H1 (cell line): Measurements from ENCODE around the gene PNRC1. TPM values are rescaled to one million over a fixed set of nuclear protein-coding genes. Genes with fewer than 3 reads are reported as not detected.

Experiments
- CTCF ChIA-PET: fragments of 300-600 bp; sonication (Branson Sonifier 250); formaldehyde crosslinking; loops from one replicate; lab custom pipeline; 2021; ENCODE audit not compliant: partially characterized antibody; lab: Charles Lee
- POLR2A ChIA-PET: fragments of 300-600 bp; sonication (Branson Sonifier 250); formaldehyde crosslinking; loops from one replicate; lab custom pipeline; 2021; ENCODE audit warnings: inconsistent platforms; ENCODE audit not compliant: partially characterized antibody; lab: Charles Lee
- DNase-seq, 2 experiments: peaks; one replicate each; pipeline versions ENCODE4 v3.0.0 to v3.0.0-alpha.2; 2010 to 2022; ENCODE audit warnings: low spot score in 2 of 2, low read depth in 1 of 2, mixed read lengths in 1 of 2
- FAIRE-seq: peaks from 2 replicates; lab custom pipeline; 2011; peaks lifted over from hg19 to GRCh38; lab: Jason Lieb, UNC
- H2AFZ ChIP-seq: 2 replicates; pipeline ENCODE4 v1.8.1; 2012; ENCODE audit warnings: low read length, inconsistent platforms
- H2AK5ac ChIP-seq: 2 replicates; pipeline ENCODE4 v1.6.1; 2013; ENCODE audit warnings: low read depth, low read length
- H2BK120ac ChIP-seq: replicated peaks from 2 replicates; pipeline ENCODE3; 2013; ENCODE audit warnings: low read depth, low read length, inconsistent platforms
- H2BK12ac ChIP-seq: 2 replicates; pipeline ENCODE4 v1.6.1; 2013; ENCODE audit warnings: low read depth, low read length
- H2BK15ac ChIP-seq: 2 replicates; pipeline ENCODE4 v1.6.1; 2013; ENCODE audit warnings: low read length
- H2BK20ac ChIP-seq: 2 replicates; pipeline ENCODE4 v1.6.1; 2013; ENCODE audit warnings: low read length
- H2BK5ac ChIP-seq: 2 replicates; pipeline ENCODE4 v1.6.1; 2013; ENCODE audit warnings: low read depth, low read length
- H3K14ac ChIP-seq: 2 replicates; pipeline ENCODE4 v1.6.1; 2013; ENCODE audit warnings: inconsistent platforms; ENCODE audit not compliant: insufficient read length
- H3K18ac ChIP-seq: 2 replicates; pipeline ENCODE4 v1.6.1; 2013; ENCODE audit warnings: low read length; ENCODE audit errors: extremely low read depth
- H3K23ac ChIP-seq: 2 replicates; pipeline ENCODE4 v1.6.1; 2013; ENCODE audit warnings: inconsistent platforms; ENCODE audit not compliant: insufficient read length
- H3K23me2 ChIP-seq: 2 replicates; pipeline ENCODE4 v1.6.1; 2013; ENCODE audit warnings: low read depth, low read length
- H3K27ac ChIP-seq: 2 replicates; pipeline ENCODE4 v1.6.1; 2011; ENCODE audit warnings: low read depth, low read length, inconsistent platforms
- H3K27me3 ChIP-seq, 4 experiments: replicated peaks in 1 of 4; 1 replicate in 1 of 4; 2 replicates in 3 of 4; pipeline versions ENCODE4 v1.6.1 to v1.8.1; 2011 to 2013; ENCODE audit warnings: low read length in 3 of 4, mild to moderate bottlenecking in 3 of 4, inconsistent platforms in 2 of 4, mixed read lengths in 2 of 4, moderate library complexity in 1 of 4; ENCODE audit not compliant: control insufficient read depth in 3 of 4, insufficient read depth in 3 of 4; ENCODE audit errors: extremely low read depth in 1 of 4
- H3K36me3 ChIP-seq, 4 experiments: 2 replicates each; pipeline versions ENCODE4 v1.6.1 to v1.8.1; 2011 to 2013; ENCODE audit warnings: mild to moderate bottlenecking in 4 of 4, low read length in 3 of 4, moderate library complexity in 2 of 4, control low read depth in 1 of 4, inconsistent platforms in 1 of 4; ENCODE audit not compliant: insufficient read depth in 4 of 4, control insufficient read depth in 2 of 4
- H3K4ac ChIP-seq: replicated peaks from 2 replicates; pipeline ENCODE3; 2013; ENCODE audit warnings: low read length, low read depth, mixed read lengths, inconsistent platforms; ENCODE audit not compliant: insufficient read length
- H3K4me1 ChIP-seq, 4 experiments: replicated peaks in 1 of 4; 1 replicate in 1 of 4; 2 replicates in 3 of 4; pipeline versions ENCODE4 v1.6.1 to v1.8.1; 2011 to 2013; ENCODE audit warnings: low read length in 3 of 4, inconsistent platforms in 2 of 4, mixed read lengths in 1 of 4; ENCODE audit not compliant: insufficient read depth in 4 of 4, control insufficient read depth in 3 of 4
- H3K4me2 ChIP-seq, 2 experiments: 2 replicates each; pipeline versions ENCODE4 v1.6.1 to v1.8.1; 2011 to 2013; ENCODE audit warnings: low read depth in 2 of 2, low read length in 2 of 2, control low read depth in 1 of 2, inconsistent platforms in 1 of 2, mild to moderate bottlenecking in 1 of 2; ENCODE audit not compliant: insufficient read depth in 1 of 2
- H3K4me3 ChIP-seq, 4 experiments: fragments of 200-600, 300-600 bp in 1 of 4; sonication (generic), shearing (Covaris generic), sonication (Bioruptor Twin) in 1 of 4; 2 replicates each; pipeline versions ENCODE4 v1.5.1 to v1.8.1; 2011 to 2016; ENCODE audit warnings: low read length in 4 of 4, low read depth in 3 of 4, control low read depth in 2 of 4, inconsistent platforms in 2 of 4, mild to moderate bottlenecking in 2 of 4, mixed read lengths in 1 of 4, moderate library complexity in 1 of 4; ENCODE audit not compliant: insufficient read depth in 2 of 4; ENCODE audit errors: extremely low read depth in 1 of 4
- H3K56ac ChIP-seq: replicated peaks from 2 replicates; pipeline ENCODE3; 2013; ENCODE audit warnings: low read depth, mild to moderate bottlenecking, mixed read lengths, low read length, inconsistent platforms; ENCODE audit not compliant: insufficient read length
- H3K79me1 ChIP-seq: 2 replicates; pipeline ENCODE4 v1.6.1; 2013; ENCODE audit warnings: low read depth, low read length, control low read depth
- H3K79me2 ChIP-seq, 2 experiments: 2 replicates each; pipeline versions ENCODE4 v1.6.1 to v1.8.1; 2012 to 2013; ENCODE audit warnings: low read length in 2 of 2, mild to moderate bottlenecking in 2 of 2, inconsistent platforms in 1 of 2; ENCODE audit not compliant: insufficient read depth in 2 of 2, control insufficient read depth in 1 of 2
- H3K9ac ChIP-seq, 4 experiments: replicated peaks in 1 of 4; 1 replicate in 1 of 4; 2 replicates in 3 of 4; pipeline versions ENCODE4 v1.6.1 to v1.8.1; 2011 to 2013; ENCODE audit warnings: low read depth in 3 of 4, low read length in 3 of 4, control low read depth in 2 of 4, mild to moderate bottlenecking in 2 of 4, moderate library complexity in 2 of 4, inconsistent platforms in 1 of 4; ENCODE audit errors: extremely low read depth in 1 of 4
- H3K9me3 ChIP-seq, 2 experiments: 2 replicates each; pipeline versions ENCODE4 v1.6.1 to v1.8.1; 2012 to 2013; ENCODE audit warnings: mild to moderate bottlenecking in 2 of 2, moderate library complexity in 2 of 2, control low read depth in 1 of 2, inconsistent platforms in 1 of 2, low read depth in 1 of 2, low read length in 1 of 2, mixed read lengths in 1 of 2; ENCODE audit not compliant: insufficient read depth in 2 of 2
- H4K20me1 ChIP-seq, 2 experiments: replicated peaks in 1 of 2; 2 replicates each; pipeline versions ENCODE3 to v1.8.1; 2011 to 2013; ENCODE audit warnings: inconsistent platforms in 2 of 2, low read length in 2 of 2, mild to moderate bottlenecking in 1 of 2; ENCODE audit not compliant: insufficient read depth in 2 of 2, control insufficient read depth in 1 of 2
- H4K5ac ChIP-seq: 2 replicates; pipeline ENCODE4 v1.6.1; 2013; ENCODE audit warnings: low read length, low read depth, mixed read lengths, inconsistent platforms; ENCODE audit not compliant: insufficient read length
- H4K8ac ChIP-seq: 2 replicates; pipeline ENCODE4 v1.8.0; 2013; ENCODE audit warnings: mild to moderate bottlenecking, moderate library complexity, low read length, inconsistent platforms; ENCODE audit not compliant: insufficient read depth; ENCODE audit errors: extremely low read depth
- H4K91ac ChIP-seq: replicated peaks from 2 replicates; pipeline ENCODE3; 2013; ENCODE audit warnings: low read length, mixed read lengths, inconsistent platforms; ENCODE audit not compliant: insufficient read length
- CHD1 ChIP-seq: IDR thresholded peaks from 2 replicates; pipeline ENCODE4 v1.6.1; 2012; ENCODE audit warnings: low read depth, low read length, improper control_type of control experiment
- CTCF ChIP-seq, 3 experiments: IDR thresholded peaks; 1 replicate in 2 of 3; 2 replicates in 1 of 3; pipeline versions ENCODE4 v1.5.1 to v1.6.1; 2011; ENCODE audit warnings: low read length in 3 of 3, mild to moderate bottlenecking in 3 of 3, inconsistent platforms in 2 of 3, low read depth in 1 of 3, moderate library complexity in 1 of 3; ENCODE audit not compliant: insufficient read depth in 1 of 3; ENCODE audit errors: control extremely low read depth in 1 of 3
- FOSL1 ChIP-seq: IDR thresholded peaks from 2 replicates; pipeline ENCODE4 v1.6.1; 2011; ENCODE audit warnings: mild to moderate bottlenecking, low read depth, low read length, moderate library complexity; ENCODE audit not compliant: insufficient read depth
- GTF2F1 ChIP-seq: IDR thresholded peaks from 2 replicates; pipeline ENCODE4 v1.6.1; 2012; ENCODE audit warnings: low read depth, low read length, improper control_type of control experiment, borderline replicate concordance
- KDM5A ChIP-seq: fragments of 200-600 bp; IDR thresholded peaks from 2 replicates; pipeline ENCODE4 v1.7.1; 2012; ENCODE audit warnings: mild to moderate bottlenecking, low read length, inconsistent platforms, mixed read lengths
- MAX ChIP-seq: IDR thresholded peaks from 2 replicates; pipeline ENCODE4 v1.6.1; 2012; ENCODE audit warnings: inconsistent platforms
- SIN3A ChIP-seq, 2 experiments: IDR thresholded peaks in 1 of 2; conservative IDR thresholded peaks in 1 of 2; 2 replicates each; pipeline ENCODE4 v1.6.1; 2011 to 2012; ENCODE audit warnings: low read length in 2 of 2, improper control_type of control experiment in 1 of 2, low read depth in 1 of 2, mild to moderate bottlenecking in 1 of 2
- SIX5 ChIP-seq: IDR thresholded peaks from 2 replicates; pipeline ENCODE4 v1.6.1; 2011; ENCODE audit warnings: mild to moderate bottlenecking, low read depth, low read length
- SP2 ChIP-seq: IDR thresholded peaks from 2 replicates; pipeline ENCODE4 v1.6.1; 2012; ENCODE audit warnings: mild to moderate bottlenecking, low read length, inconsistent platforms
- TAF7 ChIP-seq: optimal IDR thresholded peaks from 2 replicates; pipeline ENCODE3; 2011; ENCODE audit warnings: low read depth, mild to moderate bottlenecking, inconsistent platforms, low read length, moderate library complexity, borderline replicate concordance
- ZNF274 ChIP-seq: IDR thresholded peaks from 2 replicates; pipeline ENCODE4 v1.7.0; 2012; ENCODE audit warnings: low read length, borderline replicate concordance; ENCODE audit errors: extremely low read depth
- WGBS, 2 experiments: shearing (Covaris generic) in 1 of 2; methylation state at CpG; one replicate each; pipeline versions ENCODE4 v1.1.6 to v1.1.7; 2013 to 2015; ENCODE audit warnings: low lambda C conversion rate in 2 of 2, mixed read lengths in 2 of 2, inconsistent platforms in 1 of 2, low coverage in 1 of 2, missing lambda C conversion rate in 1 of 2; ENCODE audit not compliant: insufficient replicate concordance in 2 of 2, insufficient coverage in 1 of 2, insufficient read length in 1 of 2; ENCODE audit errors: extremely low coverage in 1 of 2, missing lambda C conversion rate in 1 of 2; 5-methylcytosine and 5-hydroxymethylcytosine counted together
- polyA plus RNA-seq, 7 experiments: library from polyadenylated mRNA; depleted of rRNA in 3 of 7; stranded (reverse) in 5 of 7; unstranded in 2 of 7; fragments of >200 nt in 5 of 7; fragments of 200-250 nt in 2 of 7; gene quantifications; 1 replicate in 5 of 7; 2 replicates in 1 of 7; 4 replicates in 1 of 7; pipeline versions ENCODE4 v1.2.1 to v1.2.3, GENCODE V29; 2011 to 2013; ENCODE audit warnings: missing spikeins in 2 of 7, mixed read lengths in 2 of 7
- total RNA-seq: library from RNA; stranded (reverse); fragmentation: NEBNext Ultra II Directional; extraction: Animal tissue kit (Norgen Biotek cat#: 25700); gene quantifications from 2 replicates; pipeline ENCODE4 v1.2.1, GENCODE V29; 2021

Gene PNRC1
- total and polyA plus RNA-seq, 2 of the 8 experiments (the other 6 are each of a cell fraction or from before 2014, with no cell fraction given): 6.3 to 48.5 TPM

- no peak overlapping the region for H3K27ac ChIP-seq
- no peaks in the 10 kb centered on the region for H3K36me3 ChIP-seq
- no peak overlapping the region for H2BK120ac ChIP-seq
- H3K4me3 ChIP-seq: no peak overlapping the region
- CTCF ChIA-PET: interaction anchor here (0.6 to 1.3 kb wide), 5 partner anchors 8 to 148 kb away, joined by 3 to 7 read pairs (median 4); no protein-coding TSS in a partner anchor
- H4K5ac ChIP-seq: no peak overlapping the region
- H2BK20ac ChIP-seq: no peak overlapping the region
- no peak overlapping the region for H4K8ac ChIP-seq
- no peak overlapping the region for H2BK15ac ChIP-seq
- no peak for DNase-seq
- H2AK5ac ChIP-seq: no peak overlapping the region
- peaks cover 3 to 27% (median 14%) of the 10 kb centered on the region in 4 experiments; a peak in 6 of 7 replicates for H3K27me3 ChIP-seq
- peaks cover 0 to 3% (median 0%) of the 10 kb centered on the region in 4 experiments; a peak in 1 of 7 replicates for H3K4me1 ChIP-seq
- H3K79me2 ChIP-seq: no peaks in the 10 kb centered on the region
- H3K14ac ChIP-seq: no peak overlapping the region
- H3K4ac ChIP-seq: no peak overlapping the region
- no peak overlapping the region for H2BK5ac ChIP-seq
- POLR2A ChIA-PET: interaction anchor here (1.6 kb wide), 1 partner anchor 14 kb away, joined by 5 read pairs; the partner anchor contains the start of gene SRSF12
- FAIRE-seq: no peak
- no peak overlapping the region for H3K4me2 ChIP-seq
- H3K9me3 ChIP-seq: peaks cover 0 to 2% of the 10 kb centered on the region in 2 experiments; a peak in 1 of 4 replicates
- H3K56ac ChIP-seq: no peak overlapping the region
- no peak overlapping the region for H4K91ac ChIP-seq
- no peaks in the 10 kb centered on the region for H4K20me1 ChIP-seq
- H2BK12ac ChIP-seq: no peak overlapping the region
- H3K23ac ChIP-seq: no peak overlapping the region
- H3K18ac ChIP-seq: no peak overlapping the region
- no peaks in the 10 kb centered on the region for H3K79me1 ChIP-seq
- no peak overlapping the region for H2AFZ ChIP-seq
- no peak overlapping the region for H3K9ac ChIP-seq
- WGBS, 2 experiments: 91% methylated on average over 3 of the region's 3 CpGs; no CpG with 5 or more reads in 1 of the 2 experiments
- H3K23me2 ChIP-seq: no peaks in the 10 kb centered on the region
- TF ChIP-seq SP2 (no peak), ZNF274 (no peak), SIX5 (no peak), CHD1 (no peak), TAF7 (no peak), KDM5A (no peak), GTF2F1 (no peak), FOSL1 (no peak), SIN3A (conservative IDR thresholded peaks at IDR 0.05 in 1 of 2, IDR thresholded peaks at IDR 0.05 in 1 of 2; ENCODE audit: low read depth in 1 of 2, low read length in 2 of 2) (no peak), MAX (no peak), CTCF (IDR thresholded peaks at IDR 0.05; ENCODE audit: control extremely low read depth in 1 of 3, insufficient read depth in 1 of 3, low read depth in 1 of 3, low read length in 3 of 3) (no peak)
These were observed 51.0 kb downstream of the PNRC1 start for GRCh38 chr6:89131599-89131998.
